HepG2 (cell line): ENCODE measurements around the gene CLK4. TPM values are rescaled to one million over a fixed set of nuclear protein-coding genes. Genes with fewer than 3 reads are reported as not detected.

Source experiments
- DRAP1 ChIP-seq: IDR thresholded peaks from 2 replicates; pipeline ENCODE4 v1.6.1; 2016; ENCODE audit warnings: missing genetic modification reagents, missing compliant biosample characterization
- ESRRA ChIP-seq: sonication (generic); formaldehyde crosslinking; IDR thresholded peaks from 2 replicates; pipeline ENCODE4 v1.5.1; 2020; ENCODE audit warnings: mild to moderate bottlenecking, low read depth, missing genetic modification reagents
- ZNF318 ChIP-seq: sonication (generic); formaldehyde crosslinking; IDR thresholded peaks from 2 replicates; pipeline ENCODE4 v1.4.0; 2020; ENCODE audit warnings: mild to moderate bottlenecking, missing genetic modification reagents
- polyA plus RNA-seq, 8 experiments: library from polyadenylated mRNA; depleted of rRNA in 3 of 8; stranded (reverse) in 7 of 8; unstranded in 1 of 8; fragments of >200 nt; fragmentation: Illumina TruSeq in 4 of 8; extraction: Trizol in 4 of 8; gene quantifications; 2 replicates each; pipeline versions ENCODE4 v1.2.1 to v1.2.3, GENCODE V29; 2011 to 2016; ENCODE audit warnings: low read depth in 4 of 8, missing spikeins in 1 of 8, mixed read lengths in 1 of 8; ENCODE audit not compliant: insufficient read depth in 1 of 8
- total RNA-seq, 5 experiments: library from RNA; depleted of rRNA; stranded (reverse); fragments of >200 nt; fragmentation: Illumina TruSeq; extraction: Trizol; gene quantifications; 2 replicates each; pipeline ENCODE4 v1.2.3, GENCODE V29; 2016; ENCODE audit warnings: low read depth in 1 of 5
- TF ChIP-seq, protein P1 (sequence below): sonication (generic); formaldehyde crosslinking; IDR thresholded peaks from one replicate; pipeline ENCODE4 v1.5.1; 2020; ENCODE audit warnings: mild to moderate bottlenecking, missing genetic modification reagents; ENCODE audit errors: not compliant biosample characterization
- TF ChIP-seq, protein P2 (sequence below): sonication (generic); formaldehyde crosslinking; IDR thresholded peaks from 2 replicates; pipeline ENCODE4 v1.4.0; 2020; ENCODE audit warnings: missing genetic modification reagents, borderline replicate concordance

The CLK4 gene
- total and polyA plus RNA-seq, 2 of the 13 experiments (the other 11 are each of a cell fraction or from before 2014, with no cell fraction given), result 17.7 to 18.4 TPM

DNA sequence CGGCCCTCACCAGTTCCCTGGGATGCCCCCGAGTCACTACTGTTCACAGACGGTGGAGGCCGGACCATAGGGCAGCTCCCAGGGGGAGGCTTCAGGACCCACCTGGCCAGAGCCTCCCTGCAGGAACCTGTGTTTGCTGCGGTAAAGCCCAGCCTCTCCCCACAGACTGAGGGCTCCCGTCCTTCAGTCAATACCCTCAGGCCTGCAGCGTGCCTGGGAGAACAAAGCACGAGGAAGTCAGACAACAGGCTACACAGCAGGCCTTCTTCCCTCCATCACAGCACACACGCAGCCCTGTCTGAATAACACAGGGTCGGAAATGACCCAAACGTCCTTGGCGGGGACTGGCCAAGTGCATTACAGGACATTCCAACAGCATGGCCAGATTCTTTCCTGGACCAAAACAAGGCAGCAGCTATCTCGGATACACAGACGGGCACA, 71.1 kb downstream of the CLK4 start (continued):
- TF ChIP-seq, protein P1, sequence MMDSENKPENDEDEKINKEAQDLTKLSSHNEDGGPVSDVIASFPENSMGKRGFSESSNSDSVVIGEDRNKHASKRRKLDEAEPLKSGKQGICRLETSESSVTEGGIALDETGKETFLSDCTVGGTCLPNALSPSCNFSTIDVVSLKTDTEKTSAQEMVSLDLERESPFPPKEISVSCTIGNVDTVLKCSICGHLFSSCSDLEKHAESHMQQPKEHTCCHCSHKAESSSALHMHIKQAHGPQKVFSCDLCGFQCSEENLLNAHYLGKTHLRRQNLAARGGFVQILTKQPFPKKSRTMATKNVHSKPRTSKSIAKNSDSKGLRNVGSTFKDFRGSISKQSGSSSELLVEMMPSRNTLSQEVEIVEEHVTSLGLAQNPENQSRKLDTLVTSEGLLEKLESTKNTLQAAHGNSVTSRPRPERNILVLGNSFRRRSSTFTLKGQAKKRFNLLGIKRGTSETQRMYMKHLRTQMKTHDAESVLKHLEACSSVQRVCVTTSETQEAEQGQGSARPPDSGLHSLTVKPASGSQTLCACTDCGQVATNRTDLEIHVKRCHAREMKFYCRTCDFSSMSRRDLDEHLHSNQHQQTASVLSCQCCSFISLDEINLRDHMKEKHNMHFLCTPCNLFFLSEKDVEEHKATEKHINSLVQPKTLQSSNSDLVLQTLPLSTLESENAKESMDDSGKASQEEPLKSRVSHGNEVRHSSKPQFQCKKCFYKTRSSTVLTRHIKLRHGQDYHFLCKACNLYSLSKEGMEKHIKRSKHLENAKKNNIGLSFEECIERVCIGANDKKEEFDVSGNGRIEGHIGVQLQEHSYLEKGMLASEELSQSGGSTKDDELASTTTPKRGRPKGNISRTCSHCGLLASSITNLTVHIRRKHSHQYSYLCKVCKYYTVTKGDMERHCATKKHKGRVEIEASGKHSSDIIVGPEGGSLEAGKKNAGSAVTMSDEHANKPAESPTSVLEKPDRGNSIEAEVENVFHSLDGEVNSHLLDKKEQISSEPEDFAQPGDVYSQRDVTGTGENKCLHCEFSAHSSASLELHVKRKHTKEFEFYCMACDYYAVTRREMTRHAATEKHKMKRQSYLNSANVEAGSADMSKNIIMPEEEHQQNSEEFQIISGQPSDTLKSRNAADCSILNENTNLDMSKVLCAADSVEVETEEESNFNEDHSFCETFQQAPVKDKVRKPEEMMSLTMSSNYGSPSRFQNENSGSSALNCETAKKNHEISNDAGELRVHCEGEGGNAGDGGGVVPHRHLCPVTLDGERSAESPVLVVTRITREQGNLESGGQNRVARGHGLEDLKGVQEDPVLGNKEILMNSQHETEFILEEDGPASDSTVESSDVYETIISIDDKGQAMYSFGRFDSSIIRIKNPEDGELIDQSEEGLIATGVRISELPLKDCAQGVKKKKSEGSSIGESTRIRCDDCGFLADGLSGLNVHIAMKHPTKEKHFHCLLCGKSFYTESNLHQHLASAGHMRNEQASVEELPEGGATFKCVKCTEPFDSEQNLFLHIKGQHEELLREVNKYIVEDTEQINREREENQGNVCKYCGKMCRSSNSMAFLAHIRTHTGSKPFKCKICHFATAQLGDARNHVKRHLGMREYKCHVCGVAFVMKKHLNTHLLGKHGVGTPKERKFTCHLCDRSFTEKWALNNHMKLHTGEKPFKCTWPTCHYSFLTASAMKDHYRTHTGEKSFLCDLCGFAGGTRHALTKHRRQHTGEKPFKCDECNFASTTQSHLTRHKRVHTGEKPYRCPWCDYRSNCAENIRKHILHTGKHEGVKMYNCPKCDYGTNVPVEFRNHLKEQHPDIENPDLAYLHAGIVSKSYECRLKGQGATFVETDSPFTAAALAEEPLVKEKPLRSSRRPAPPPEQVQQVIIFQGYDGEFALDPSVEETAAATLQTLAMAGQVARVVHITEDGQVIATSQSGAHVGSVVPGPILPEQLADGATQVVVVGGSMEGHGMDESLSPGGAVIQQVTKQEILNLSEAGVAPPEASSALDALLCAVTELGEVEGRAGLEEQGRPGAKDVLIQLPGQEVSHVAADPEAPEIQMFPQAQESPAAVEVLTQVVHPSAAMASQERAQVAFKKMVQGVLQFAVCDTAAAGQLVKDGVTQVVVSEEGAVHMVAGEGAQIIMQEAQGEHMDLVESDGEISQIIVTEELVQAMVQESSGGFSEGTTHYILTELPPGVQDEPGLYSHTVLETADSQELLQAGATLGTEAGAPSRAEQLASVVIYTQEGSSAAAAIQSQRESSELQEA (CRISPR knock-in tag), result no peak
- TF ChIP-seq ZNF318 (CRISPR knock-in tag) (no peak), ESRRA (CRISPR knock-in tag) (no peak), DRAP1 (CRISPR knock-in tag) (no peak)
- TF ChIP-seq, protein P2, sequence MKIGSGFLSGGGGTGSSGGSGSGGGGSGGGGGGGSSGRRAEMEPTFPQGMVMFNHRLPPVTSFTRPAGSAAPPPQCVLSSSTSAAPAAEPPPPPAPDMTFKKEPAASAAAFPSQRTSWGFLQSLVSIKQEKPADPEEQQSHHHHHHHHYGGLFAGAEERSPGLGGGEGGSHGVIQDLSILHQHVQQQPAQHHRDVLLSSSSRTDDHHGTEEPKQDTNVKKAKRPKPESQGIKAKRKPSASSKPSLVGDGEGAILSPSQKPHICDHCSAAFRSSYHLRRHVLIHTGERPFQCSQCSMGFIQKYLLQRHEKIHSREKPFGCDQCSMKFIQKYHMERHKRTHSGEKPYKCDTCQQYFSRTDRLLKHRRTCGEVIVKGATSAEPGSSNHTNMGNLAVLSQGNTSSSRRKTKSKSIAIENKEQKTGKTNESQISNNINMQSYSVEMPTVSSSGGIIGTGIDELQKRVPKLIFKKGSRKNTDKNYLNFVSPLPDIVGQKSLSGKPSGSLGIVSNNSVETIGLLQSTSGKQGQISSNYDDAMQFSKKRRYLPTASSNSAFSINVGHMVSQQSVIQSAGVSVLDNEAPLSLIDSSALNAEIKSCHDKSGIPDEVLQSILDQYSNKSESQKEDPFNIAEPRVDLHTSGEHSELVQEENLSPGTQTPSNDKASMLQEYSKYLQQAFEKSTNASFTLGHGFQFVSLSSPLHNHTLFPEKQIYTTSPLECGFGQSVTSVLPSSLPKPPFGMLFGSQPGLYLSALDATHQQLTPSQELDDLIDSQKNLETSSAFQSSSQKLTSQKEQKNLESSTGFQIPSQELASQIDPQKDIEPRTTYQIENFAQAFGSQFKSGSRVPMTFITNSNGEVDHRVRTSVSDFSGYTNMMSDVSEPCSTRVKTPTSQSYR (CRISPR knock-in tag), result no peak
